ENCODE measurements around the gene ABL1. TPM values are rescaled to one million over a fixed set of nuclear protein-coding genes. Genes with fewer than 3 reads are reported as not detected.

Gene ABL1
- total RNA-seq, 1 donor from 2014 or later, result 31.2 TPM

DNA sequence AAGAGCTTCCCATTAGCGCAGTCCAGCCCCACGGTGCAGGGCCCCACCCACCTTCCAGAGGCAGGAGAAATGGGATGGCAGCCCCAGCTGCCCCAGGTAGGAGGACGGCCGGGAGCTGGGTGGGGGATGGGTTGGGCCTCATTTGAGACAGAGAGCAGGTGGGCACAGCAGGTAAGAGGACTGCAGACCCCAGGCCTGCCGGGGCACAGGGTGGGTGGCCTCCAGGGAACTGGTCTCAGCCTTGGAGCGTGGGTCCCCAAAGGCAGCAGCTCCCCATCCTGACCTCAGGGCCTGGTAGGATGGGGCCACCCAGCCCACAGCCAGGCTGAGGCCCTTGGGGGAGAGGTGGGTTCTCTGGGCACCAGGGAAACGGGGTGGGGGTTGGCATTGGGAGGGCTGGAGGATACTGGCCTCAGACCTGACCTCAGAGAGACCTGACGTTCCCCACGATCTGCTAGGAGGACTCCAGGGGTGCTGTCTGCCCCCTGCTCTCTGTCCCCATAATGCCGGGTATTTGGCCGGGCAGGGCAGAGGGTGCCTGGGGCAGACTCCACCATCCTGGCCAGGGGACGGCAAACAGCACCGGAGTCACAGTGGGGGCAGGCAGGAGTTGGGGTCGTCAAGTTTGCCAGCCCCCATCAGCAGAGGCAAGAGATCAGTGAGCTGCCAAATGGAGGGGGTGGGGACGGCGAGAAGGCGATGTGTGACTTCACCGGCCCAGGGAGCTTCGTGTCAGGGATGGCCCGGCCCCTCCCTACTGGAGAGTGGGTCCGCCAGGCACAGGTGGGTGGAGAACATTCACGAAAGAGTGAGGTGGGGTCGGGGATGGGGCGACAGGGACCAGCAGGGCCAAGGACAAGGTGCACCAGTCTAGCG, 68.4 kb downstream of the ABL1 start:
- TF ChIP-seq, protein P1, sequence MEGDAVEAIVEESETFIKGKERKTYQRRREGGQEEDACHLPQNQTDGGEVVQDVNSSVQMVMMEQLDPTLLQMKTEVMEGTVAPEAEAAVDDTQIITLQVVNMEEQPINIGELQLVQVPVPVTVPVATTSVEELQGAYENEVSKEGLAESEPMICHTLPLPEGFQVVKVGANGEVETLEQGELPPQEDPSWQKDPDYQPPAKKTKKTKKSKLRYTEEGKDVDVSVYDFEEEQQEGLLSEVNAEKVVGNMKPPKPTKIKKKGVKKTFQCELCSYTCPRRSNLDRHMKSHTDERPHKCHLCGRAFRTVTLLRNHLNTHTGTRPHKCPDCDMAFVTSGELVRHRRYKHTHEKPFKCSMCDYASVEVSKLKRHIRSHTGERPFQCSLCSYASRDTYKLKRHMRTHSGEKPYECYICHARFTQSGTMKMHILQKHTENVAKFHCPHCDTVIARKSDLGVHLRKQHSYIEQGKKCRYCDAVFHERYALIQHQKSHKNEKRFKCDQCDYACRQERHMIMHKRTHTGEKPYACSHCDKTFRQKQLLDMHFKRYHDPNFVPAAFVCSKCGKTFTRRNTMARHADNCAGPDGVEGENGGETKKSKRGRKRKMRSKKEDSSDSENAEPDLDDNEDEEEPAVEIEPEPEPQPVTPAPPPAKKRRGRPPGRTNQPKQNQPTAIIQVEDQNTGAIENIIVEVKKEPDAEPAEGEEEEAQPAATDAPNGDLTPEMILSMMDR (conservative IDR thresholded peaks at IDR 0.05; ENCODE audit: low read depth, low read length), result no peak
- no peak overlapping the region for H3K4me3 ChIP-seq (ENCODE audit: low read depth, low read length)
- DNase-seq (ENCODE audit: low read depth), result no peak

DNA sequence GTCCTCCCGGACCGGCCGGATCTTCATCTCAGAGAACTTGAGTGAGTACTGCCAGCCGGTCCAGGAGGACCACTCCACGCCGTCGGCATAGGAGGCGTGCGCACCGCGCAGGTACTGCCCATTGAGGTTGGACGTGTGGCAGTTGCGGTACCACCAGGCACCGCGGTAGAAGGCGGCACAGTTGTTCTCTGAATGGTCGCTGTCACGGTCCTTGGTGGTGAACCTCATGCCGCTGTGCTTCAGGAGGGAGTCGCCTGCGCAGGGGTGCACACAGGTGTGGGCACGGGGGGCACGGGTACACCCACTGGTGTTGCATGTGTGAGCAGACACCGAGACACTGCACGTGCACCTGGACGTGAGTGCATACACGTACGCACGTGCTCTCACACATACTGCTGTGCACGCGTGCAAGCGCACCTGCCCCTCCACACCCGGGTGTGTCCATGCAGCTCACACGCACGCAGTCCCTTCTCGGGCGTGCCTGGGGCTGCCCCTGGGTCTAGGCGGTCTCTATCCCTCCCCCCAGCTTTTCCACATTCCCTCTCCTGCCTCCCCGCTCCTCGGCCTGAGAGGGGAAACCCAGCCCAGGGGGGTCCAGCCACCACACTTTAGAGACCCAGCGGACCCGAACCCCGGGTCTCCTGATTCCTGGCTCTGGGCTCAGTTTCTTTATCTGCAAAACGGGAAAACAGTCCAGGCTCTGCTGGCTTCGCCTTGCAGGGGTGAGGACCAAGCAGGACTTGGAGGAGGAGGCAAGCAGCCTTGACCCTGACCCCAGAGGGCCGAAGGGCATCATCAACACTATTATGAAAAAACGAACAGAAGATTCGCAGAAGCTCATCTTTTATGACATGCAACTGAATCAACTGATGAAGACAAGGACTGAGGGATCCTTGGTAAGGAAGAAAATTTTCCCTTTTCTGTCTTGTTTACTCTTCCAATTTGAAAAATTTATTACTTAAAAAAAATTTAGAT, 69.3 kb downstream of the ABL1 start:
- TF ChIP-seq, protein P1 (conservative IDR thresholded peaks at IDR 0.05; ENCODE audit: low read depth, low read length), result no peak
- DNase-seq (ENCODE audit: low read depth), result no peak
- H3K4me3 ChIP-seq (ENCODE audit: low read depth, low read length), result no peak overlapping the region

DNA sequence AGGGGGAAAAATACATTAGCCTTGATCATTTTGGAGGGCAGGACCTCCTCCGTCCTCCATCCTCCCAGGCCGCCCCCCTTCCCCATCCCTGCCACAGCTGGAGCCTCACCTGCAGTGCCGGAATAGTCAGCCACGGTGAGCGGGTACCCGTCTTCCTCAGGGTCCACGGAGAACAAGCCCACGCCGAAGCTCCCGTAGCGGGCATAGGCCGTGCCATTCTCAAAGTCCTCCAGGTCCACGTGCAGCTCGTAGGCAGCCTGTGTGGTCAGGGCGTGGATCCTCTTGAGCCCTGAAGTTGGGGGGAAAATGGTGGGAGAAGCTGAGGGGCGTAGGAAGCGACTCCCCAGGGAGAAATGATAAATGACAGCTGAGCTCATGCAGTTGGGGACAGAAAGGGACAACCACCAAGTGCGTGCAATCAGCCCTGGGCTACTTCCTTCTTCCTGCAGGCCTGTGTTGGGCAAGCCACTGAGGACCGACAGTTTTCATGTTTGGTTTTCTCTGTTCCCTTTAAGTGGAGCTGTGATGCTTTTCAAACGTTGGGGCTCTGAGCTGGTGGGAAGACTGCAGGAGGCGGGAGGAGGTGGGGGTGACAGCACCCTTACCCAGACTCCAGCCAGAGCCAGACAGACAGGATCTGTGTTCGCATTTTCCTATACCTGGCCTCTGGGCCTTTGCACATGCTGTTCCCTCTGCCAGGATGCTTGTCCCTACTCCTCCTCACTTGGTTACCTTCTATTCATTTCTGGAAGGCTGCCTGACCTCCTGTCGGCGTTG, 70.3 kb downstream of the ABL1 start:
- no peak overlapping the region for H3K4me3 ChIP-seq (ENCODE audit: low read depth, low read length)
- DNase-seq (ENCODE audit: low read depth), result no peak
- TF ChIP-seq, protein P1 (conservative IDR thresholded peaks at IDR 0.05; ENCODE audit: low read depth, low read length), result no peak

DNA sequence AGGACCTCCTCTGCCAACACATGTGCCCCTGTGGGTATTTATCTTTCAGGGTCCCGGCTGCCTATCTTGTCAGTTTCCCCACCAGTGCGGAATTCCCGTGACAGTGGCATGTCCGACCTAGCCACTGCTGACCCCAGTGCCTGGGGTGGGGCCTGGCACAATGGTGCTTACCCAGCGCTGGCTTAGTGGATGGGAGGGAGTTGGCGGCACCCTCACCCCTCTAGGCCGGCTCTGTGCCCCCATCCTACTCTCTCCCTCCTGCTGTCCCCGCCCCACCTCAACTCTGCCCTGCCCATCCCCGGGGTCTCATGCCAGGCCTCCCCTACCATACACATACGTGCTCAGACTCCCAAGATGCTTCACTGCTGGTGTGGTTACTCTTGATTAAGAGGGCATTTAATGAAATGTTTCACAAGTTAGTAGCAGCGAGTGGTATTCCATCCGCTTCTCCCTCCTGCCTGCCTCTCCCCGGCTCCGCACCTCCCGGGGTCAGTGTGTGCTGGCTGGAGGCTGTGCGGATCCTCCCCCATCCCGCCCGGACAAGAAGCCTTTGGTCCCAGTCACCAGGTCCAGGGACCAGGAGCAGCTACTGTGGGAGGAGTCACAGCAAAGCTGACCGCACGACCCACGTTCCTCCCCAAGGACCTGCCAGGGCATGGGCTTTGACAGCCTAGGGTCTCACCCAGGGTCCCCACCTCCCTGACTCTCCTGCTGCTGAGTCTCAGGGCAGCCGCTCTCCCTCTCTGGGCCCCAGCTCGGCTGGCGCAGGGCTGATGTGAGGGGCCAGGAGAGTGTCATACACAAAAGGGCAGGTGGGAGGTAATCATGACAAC, 71.1 kb downstream of the ABL1 start:
- H3K4me3 ChIP-seq (ENCODE audit: low read depth, low read length), result no peak overlapping the region
- TF ChIP-seq, protein P1 (conservative IDR thresholded peaks at IDR 0.05; ENCODE audit: low read depth, low read length), result no peak
- DNase-seq (ENCODE audit: low read depth), result no peak

DNA sequence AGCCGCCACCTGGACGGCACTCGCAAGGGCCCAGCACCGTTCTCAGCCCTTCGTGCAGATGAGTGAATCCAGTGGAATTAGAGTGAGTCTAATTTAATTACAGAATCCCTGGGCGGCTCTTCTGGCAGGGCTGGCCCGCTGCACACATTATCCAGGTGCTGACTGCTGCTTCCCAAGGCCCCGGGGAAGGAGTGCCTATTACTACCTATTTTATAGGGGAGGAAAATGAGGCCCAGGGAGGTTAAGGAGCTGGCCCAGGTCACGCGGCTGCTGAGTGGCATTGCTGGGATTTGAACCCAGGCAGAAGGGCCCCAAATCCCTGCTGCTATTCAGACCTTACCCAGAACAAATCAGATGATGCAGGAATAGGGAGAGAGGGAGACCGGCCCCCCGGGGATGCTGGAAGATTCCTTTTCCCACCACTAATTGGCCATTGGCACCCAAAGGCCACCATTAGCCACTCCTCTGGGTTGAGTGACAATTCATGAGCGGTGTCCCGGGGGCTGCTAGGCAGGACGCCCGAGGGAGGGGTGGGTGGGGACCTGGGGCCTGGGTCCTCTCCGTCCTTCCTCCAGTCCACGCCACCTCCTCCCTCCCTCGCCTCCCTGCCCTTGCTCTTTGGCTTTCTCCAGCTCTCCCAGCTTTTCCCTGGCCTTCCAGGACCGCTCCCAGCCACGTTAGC, 71.8 kb downstream of the ABL1 start:
- TF ChIP-seq, protein P1 (conservative IDR thresholded peaks at IDR 0.05; ENCODE audit: low read depth, low read length), result no peak
- no peak overlapping the region for H3K4me3 ChIP-seq (ENCODE audit: low read depth, low read length)
- DNase-seq (ENCODE audit: low read depth), result no peak
